Smooth muscle cell (in vitro differentiated cells): Measurements from ENCODE around the gene RYR3. TPM values are rescaled to one million over a fixed set of nuclear protein-coding genes. Genes with fewer than 3 reads are reported as not detected.
A peak's percentile ranks its signal among the peaks of the same experiment; 100 is the strongest.

Experiments used
- DNase-seq: peaks from one replicate; lab custom pipeline; 2025; ENCODE audit not compliant: unreplicated experiment; lab: John Stamatoyannopoulos, UW
- H2AFZ ChIP-seq: fragments of 200-600 bp; sonication (generic); 2 replicates; pipeline ENCODE4 v1.6.0; 2016; ENCODE audit warnings: antibody characterized with exemption, low read depth, mild to moderate bottlenecking
- H3F3A ChIP-seq: fragments of 200-600 bp; sonication (generic); 2 replicates; pipeline ENCODE4 v1.6.0; 2017; ENCODE audit warnings: antibody characterized with exemption, low read depth
- H3K27ac ChIP-seq: fragments of 200-600 bp; sonication (generic); 2 replicates; pipeline ENCODE4 v1.5.1; 2016; ENCODE audit warnings: low read depth, mild to moderate bottlenecking
- H3K27me3 ChIP-seq: fragments of 200-600 bp; sonication (generic); 2 replicates; pipeline ENCODE4 v1.6.1; 2016; ENCODE audit warnings: low read depth, mild to moderate bottlenecking
- H3K36me3 ChIP-seq: fragments of 200-600 bp; sonication (generic); 2 replicates; pipeline ENCODE4 v1.5.1; 2016; ENCODE audit warnings: low read depth
- H3K4me1 ChIP-seq: fragments of 200-600 bp; sonication (generic); 2 replicates; pipeline ENCODE4 v1.5.1; 2016; ENCODE audit warnings: low read depth
- H3K4me2 ChIP-seq: fragments of 200-600 bp; sonication (generic); 2 replicates; pipeline ENCODE4 v1.6.0; 2016; ENCODE audit warnings: mild to moderate bottlenecking
- H3K4me3 ChIP-seq: fragments of 200-600 bp; sonication (generic); 2 replicates; pipeline ENCODE4 v1.5.1; 2016; ENCODE audit warnings: mild to moderate bottlenecking
- H3K79me2 ChIP-seq: fragments of 200-600 bp; sonication (generic); 2 replicates; pipeline ENCODE4 v1.6.0; 2016; ENCODE audit warnings: low read depth, mild to moderate bottlenecking
- H3K9ac ChIP-seq: fragments of 200-600 bp; sonication (generic); 2 replicates; pipeline ENCODE4 v1.6.0; 2016; ENCODE audit warnings: low read depth
- H3K9me3 ChIP-seq: fragments of 200-600 bp; sonication (generic); replicated peaks from 2 replicates; pipeline ENCODE4 v1.5.1; 2016; ENCODE audit warnings: low read depth
- H4K20me1 ChIP-seq: fragments of 200-600 bp; sonication (generic); 2 replicates; pipeline ENCODE4 v1.6.0; 2016; ENCODE audit warnings: low read depth
- CTCF ChIP-seq: fragments of 200-600 bp; sonication (generic); IDR thresholded peaks from 2 replicates; pipeline ENCODE4 v1.5.1; 2017; ENCODE audit warnings: borderline replicate concordance, mild to moderate bottlenecking, antibody characterized with exemption; ENCODE audit not compliant: insufficient read depth, poor library complexity, severe bottlenecking
- WGBS: methylation state at CpG from one replicate; pipeline ENCODE4 v1.1.7; 2016; ENCODE audit warnings: low lambda C conversion rate; 5-methylcytosine and 5-hydroxymethylcytosine counted together
- polyA plus RNA-seq: library from polyadenylated mRNA; unstranded; fragments of >200 nt; fragmentation: Nextera tagmentation; extraction: Ambion mirVana; gene quantifications from 2 replicates; pipeline ENCODE4 v1.2.1, GENCODE V29; 2016
- total RNA-seq: library from RNA; depleted of rRNA; stranded (reverse); fragments of >200 nt; gene quantifications from 2 replicates; pipeline ENCODE4 v1.2.3, GENCODE V29; 2014

RYR3 gene
- total and polyA plus RNA-seq, 2 experiments from 2014 or later: 0.23 to 6.2 TPM

- no peaks in the 10 kb centered on the region for H3K27me3 ChIP-seq
- TF ChIP-seq CTCF: no peak
- no peaks in the 10 kb centered on the region for H3K79me2 ChIP-seq
- H3K9me3 ChIP-seq: no peaks in the 10 kb centered on the region
- H3K4me3 ChIP-seq: no peak overlapping the region
- H3K27ac ChIP-seq: peak overlapping the region; percentile 66
- no peaks in the 10 kb centered on the region for H3K36me3 ChIP-seq
- H3F3A ChIP-seq: no peaks in the 10 kb centered on the region
- H3K4me1 ChIP-seq: no peaks in the 10 kb centered on the region
- H4K20me1 ChIP-seq: no peaks in the 10 kb centered on the region
- no peak overlapping the region for H2AFZ ChIP-seq
- 5% methylated on average over 1 of the region's 1 CpG for WGBS
- no peak overlapping the region for H3K9ac ChIP-seq
- H3K4me2 ChIP-seq: peak overlapping the region; percentile 20
- no peak for DNase-seq
Measured at GRCh38 chr15:33852094-33852493, 541.3 kb downstream of the RYR3 start.

GRCh38 chr15:33852570-33852969 is 541.8 kb downstream of the RYR3 start:
- Histone ChIP-seq H3F3A (no peaks in the 10 kb centered on the region), H3K27me3 (no peaks in the 10 kb centered on the region), H3K4me2 (peak overlapping the region; percentile 27), H3K4me1 (no peaks in the 10 kb centered on the region), H2AFZ (no peak overlapping the region), H4K20me1 (no peaks in the 10 kb centered on the region), H3K4me3 (no peak overlapping the region), H3K27ac (peak overlapping the region; percentile 66), H3K79me2 (no peaks in the 10 kb centered on the region), H3K9ac (no peak overlapping the region), H3K36me3 (no peaks in the 10 kb centered on the region), H3K9me3 (no peaks in the 10 kb centered on the region)
- 0% methylated on average over 2 of the region's 2 CpGs for WGBS
- no peak for DNase-seq
- TF ChIP-seq CTCF: no peak

- Histone ChIP-seq H3K4me2 (no peak overlapping the region), H4K20me1 (no peaks in the 10 kb centered on the region), H3K4me3 (no peak overlapping the region), H3F3A (peaks cover 3% of the 10 kb centered on the region), H3K9me3 (no peaks in the 10 kb centered on the region), H3K4me1 (peaks cover 5% of the 10 kb centered on the region), H3K79me2 (no peaks in the 10 kb centered on the region), H3K27me3 (no peaks in the 10 kb centered on the region), H3K27ac (no peak overlapping the region), H3K9ac (no peak overlapping the region), H3K36me3 (no peaks in the 10 kb centered on the region), H2AFZ (no peak overlapping the region)
- DNase-seq: no peak
- TF ChIP-seq CTCF: no peak
- 98% methylated on average over 13 of the region's 13 CpGs for WGBS
Measured at GRCh38 chr15:33857726-33858125, 547.0 kb downstream of the RYR3 start.

- H3K9ac ChIP-seq: no peak overlapping the region
- H3F3A ChIP-seq: peaks cover 3% of the 10 kb centered on the region
- no peaks in the 10 kb centered on the region for H3K36me3 ChIP-seq
- H4K20me1 ChIP-seq: no peaks in the 10 kb centered on the region
- H2AFZ ChIP-seq: no peak overlapping the region
- no peak overlapping the region for H3K4me2 ChIP-seq
- no peaks in the 10 kb centered on the region for H3K27me3 ChIP-seq
- H3K4me1 ChIP-seq: peaks cover 5% of the 10 kb centered on the region
- no peak overlapping the region for H3K27ac ChIP-seq
- TF ChIP-seq CTCF: no peak
- H3K4me3 ChIP-seq: no peak overlapping the region
- no peaks in the 10 kb centered on the region for H3K79me2 ChIP-seq
- H3K9me3 ChIP-seq: no peaks in the 10 kb centered on the region
- WGBS: 91% methylated on average over 6 of the region's 6 CpGs
- no peak for DNase-seq
Measured at GRCh38 chr15:33858836-33859235, 548.1 kb downstream of the RYR3 start.
